RWPE1 (cell line): ENCODE measurements around the gene HSPA13.
A peak's percentile ranks its signal among the peaks of the same experiment; 100 is the strongest.

Experiments used
- CTCF ChIA-PET: fragments of 350-600 bp; sonication (Branson Sonifier 250); formaldehyde crosslinking; extraction: SDS; loops from one replicate; lab custom pipeline; 2021; lab: Yijun Ruan, JAX
- POLR2A ChIA-PET: fragments of 400-600 bp; formaldehyde crosslinking; extraction: SDS; loops from one replicate; lab custom pipeline; 2020; ENCODE audit warnings: antibody characterized with exemption; ENCODE audit not compliant: low non-redundant PET; lab: Yijun Ruan, JAX
- DNase-seq: peaks from one replicate; pipeline ENCODE4 v3.0.0; 2012; ENCODE audit warnings: low spot score
- H3K27ac ChIP-seq: fragments of 450-650 bp; 2 replicates; pipeline ENCODE4 v1.5.1; 2017
- CTCF ChIP-seq: fragments of 450-650 bp; conservative IDR thresholded peaks from 2 replicates; pipeline ENCODE4 v1.5.1; 2017; ENCODE audit warnings: low read depth, mild to moderate bottlenecking

Gene HSPA13

GRCh38 chr21:14366998-14367397 is 15.9 kb downstream of the HSPA13 start:
- no peak for TF ChIP-seq CTCF
- no peak overlapping the region for H3K27ac ChIP-seq
- DNase-seq: no peak
- POLR2A ChIA-PET: no interaction called here
- CTCF ChIA-PET: no interaction called here

GRCh38 chr21:14361958-14362357 is 21.0 kb downstream of the HSPA13 start:
- ChIA-PET POLR2A (no interaction called here), CTCF (interaction anchor here (0.7 kb wide), 1 partner anchor 87 kb away, joined by 3 read pairs; no protein-coding TSS in a partner anchor)
- H3K27ac ChIP-seq: no peak overlapping the region
- DNase-seq: peak; percentile 52
- no peak for TF ChIP-seq CTCF

GRCh38 chr21:14358775-14359174 is 24.2 kb downstream of the HSPA13 start:
- DNase-seq: peak; percentile 4
- CTCF ChIA-PET: no interaction called here
- no peak for TF ChIP-seq CTCF
- POLR2A ChIA-PET: no interaction called here
- H3K27ac ChIP-seq: no peak overlapping the region

- ChIA-PET POLR2A (no interaction called here), CTCF (no interaction called here)
- DNase-seq: peak; percentile 44
- no peak for TF ChIP-seq CTCF
- H3K27ac ChIP-seq: no peak overlapping the region
These were observed 26.2 kb downstream of the HSPA13 start for GRCh38 chr21:14356746-14357145.

GRCh38 chr21:14354515-14354914 is 28.4 kb downstream of the HSPA13 start:
- DNase-seq: no peak
- ChIA-PET CTCF (interaction anchor here (0.6 kb wide), 1 partner anchor 420 kb away, joined by 3 read pairs; no protein-coding TSS in a partner anchor), POLR2A (no interaction called here)
- TF ChIP-seq CTCF: no peak
- no peak overlapping the region for H3K27ac ChIP-seq

GRCh38 chr21:14353726-14354125 is 29.2 kb downstream of the HSPA13 start:
- ChIA-PET POLR2A (no interaction called here), CTCF (interaction anchor here (0.6 kb wide), 1 partner anchor 1126 kb away, joined by 7 read pairs; no protein-coding TSS in a partner anchor)
- TF ChIP-seq CTCF: no peak
- no peak for DNase-seq
- no peak overlapping the region for H3K27ac ChIP-seq
